CD4-positive, alpha-beta T cell treated with Interleukin-10 for 1 hour (primary cell): ENCODE data around the gene MALL.
"Not testable (repeated sequence)": the region's sequence is repeated elsewhere in the genome, so short reads cannot be mapped to it uniquely, and the experiment has no call there.

Experiments used
- DNase-seq: peaks from one replicate; pipeline ENCODE4 v3.0.0-alpha.2; 2020

The MALL gene

DNA sequence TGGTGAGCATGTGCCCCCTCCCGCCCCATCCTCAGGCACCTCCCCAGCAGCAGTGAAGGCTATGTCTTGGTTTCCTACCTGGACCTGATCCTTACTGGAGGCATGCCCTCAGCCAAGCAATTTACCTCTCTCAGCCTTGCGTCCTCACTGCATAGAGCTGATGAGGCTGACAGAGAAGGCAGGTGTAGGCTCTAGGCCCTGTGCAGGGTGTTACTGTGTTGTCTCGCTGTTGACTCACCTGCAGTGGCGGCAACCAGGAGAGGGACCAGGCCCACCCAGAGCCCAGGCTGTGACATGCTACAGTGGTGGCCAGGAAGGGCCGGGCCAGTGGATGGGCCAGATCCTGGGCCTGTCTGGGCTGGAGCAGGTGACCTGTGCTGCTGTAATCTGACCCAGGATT is 65.9 kb downstream of the MALL start:
- DNase-seq = not testable (repeated sequence)

DNA sequence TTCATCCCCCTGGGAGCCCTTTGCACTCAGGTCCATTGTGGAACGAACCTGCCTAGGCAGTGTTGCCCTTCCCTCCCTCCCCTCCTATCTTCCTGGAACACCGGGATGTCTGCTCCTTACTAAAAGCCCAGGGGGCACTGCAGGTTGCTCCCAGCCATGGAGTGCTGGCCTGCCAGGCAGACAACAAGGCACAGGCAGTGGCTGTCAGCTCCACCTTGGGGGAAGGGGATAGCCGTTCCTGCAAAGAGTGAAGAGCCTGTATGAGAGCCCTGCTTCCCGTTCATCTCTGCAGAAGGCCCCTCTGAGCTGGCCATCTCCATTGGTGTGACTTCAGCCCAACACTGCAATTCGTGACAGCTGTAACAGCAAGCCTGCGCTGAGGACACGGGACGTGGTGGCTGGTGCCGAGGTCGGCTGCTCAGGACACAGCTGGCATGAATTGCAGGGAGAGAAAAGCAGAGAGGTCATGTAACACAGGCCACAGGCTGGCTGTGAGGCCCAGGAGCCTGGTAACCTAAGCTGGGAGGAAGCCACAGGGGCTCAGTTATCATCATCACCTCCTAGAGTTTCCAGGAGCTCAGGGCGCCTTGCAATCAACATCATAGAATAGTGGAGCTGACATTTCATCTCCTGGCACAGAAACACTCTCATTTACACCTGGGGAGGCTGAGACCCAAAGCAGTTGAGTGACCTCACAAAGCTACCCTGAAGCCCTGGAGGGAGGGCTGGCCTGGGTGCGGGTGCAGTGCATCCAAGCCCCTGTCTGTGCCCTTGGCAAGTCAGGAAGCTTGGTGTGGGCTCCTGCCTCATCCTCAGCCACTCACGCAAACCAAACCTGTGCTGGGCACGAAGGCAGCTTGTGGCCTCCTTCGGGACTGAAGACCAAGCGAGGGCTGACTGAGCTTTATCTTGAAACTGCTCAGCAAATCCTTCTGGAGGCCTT is 67.1 kb downstream of the MALL start:
- not testable (repeated sequence) for DNase-seq

DNA sequence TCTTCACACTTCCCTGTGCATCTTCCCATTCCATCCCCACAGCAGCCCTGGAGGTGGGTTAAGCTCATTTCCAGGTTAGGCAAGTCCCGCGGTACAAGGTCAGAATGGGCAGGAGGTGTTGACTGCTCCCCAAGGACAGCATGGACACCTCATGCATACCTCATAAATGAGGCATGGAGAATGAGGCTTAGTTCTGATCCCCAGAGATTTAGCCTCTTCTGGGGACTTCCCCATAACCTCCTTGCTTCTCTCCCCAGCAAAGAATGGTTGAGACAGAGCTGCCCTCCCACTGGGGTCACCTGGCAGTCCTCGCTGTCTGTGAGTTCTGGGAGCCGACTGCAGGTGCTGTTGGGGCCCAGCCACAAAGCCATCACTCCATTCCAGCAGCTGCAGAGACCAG is 68.4 kb downstream of the MALL start:
- not testable (repeated sequence) for DNase-seq

DNA sequence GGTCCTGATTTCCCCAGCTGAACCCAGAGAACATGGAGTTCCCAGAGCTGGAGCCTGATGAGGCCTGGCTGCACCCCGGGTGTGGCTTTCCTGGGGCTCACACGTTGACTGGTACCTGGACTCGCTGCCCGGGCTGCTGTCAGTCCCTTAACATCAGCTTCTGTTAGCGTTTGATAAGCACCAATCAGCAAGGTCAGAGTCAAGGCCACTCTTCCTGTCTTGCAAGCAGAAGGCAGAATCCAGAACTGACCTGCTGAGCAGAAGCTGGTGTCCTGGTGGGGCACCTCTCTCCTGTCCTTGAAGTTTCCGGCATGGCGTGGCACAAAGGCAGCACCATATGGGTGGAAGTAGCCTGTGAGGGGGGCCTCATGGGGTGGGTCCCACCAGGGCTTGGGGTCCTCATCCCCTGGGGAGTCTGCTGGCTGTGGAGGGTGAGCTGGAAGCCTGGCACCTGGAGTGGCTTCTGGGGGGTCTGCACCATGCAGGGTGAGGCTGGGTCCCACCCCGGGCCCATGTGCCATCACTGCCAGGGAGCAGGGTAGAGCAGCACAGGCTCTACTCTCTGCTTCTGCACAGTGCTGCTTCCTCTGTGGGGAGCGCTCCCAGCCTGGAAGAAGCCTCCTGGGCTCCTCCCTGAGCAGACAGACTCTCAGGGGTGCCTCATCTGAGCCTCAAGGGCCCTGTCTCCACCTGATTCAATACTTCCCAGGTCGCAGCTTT is 73.5 kb downstream of the MALL start:
- DNase-seq = not testable (repeated sequence)

DNA sequence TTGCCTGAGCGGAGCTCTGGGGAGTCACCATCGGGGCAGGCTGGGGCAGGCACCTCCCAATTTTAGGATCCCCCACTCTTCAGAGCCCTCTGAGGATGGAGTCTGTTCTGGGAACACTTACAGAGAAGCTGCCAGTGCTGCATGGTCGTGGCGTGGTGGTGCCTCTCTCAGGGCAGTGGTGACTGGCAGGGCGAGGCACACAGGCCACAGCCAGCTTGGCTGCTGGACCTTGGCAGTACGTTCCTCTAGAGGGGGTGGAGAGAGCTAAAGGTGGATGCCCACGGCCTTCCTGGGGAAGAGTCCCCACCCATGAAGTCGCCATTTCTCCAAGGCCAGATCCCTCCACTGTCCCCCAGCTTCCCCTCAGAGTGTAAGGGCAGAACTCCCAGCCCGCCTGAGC is 78.3 kb downstream of the MALL start:
- not testable (repeated sequence) for DNase-seq

DNA sequence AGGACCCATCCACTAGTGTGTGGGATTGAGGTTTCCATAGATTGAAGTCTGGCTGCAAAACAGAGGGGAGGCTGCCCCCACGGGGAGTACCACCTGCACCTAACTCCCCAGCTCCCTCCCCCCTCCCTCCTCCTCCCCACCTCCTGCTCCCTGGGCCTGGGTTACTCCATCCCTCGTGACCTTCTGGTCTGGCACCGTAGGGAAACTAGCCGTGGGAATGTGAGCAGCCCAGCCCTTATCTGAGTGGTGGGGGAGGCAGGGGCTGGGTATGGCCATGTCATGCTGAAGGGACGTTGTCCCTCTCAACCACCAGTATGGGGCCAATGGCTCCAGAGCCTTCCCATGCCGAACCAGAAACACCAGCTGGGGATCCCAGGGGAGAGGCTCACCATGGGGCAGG is 80.2 kb downstream of the MALL start:
- not testable (repeated sequence) for DNase-seq

DNA sequence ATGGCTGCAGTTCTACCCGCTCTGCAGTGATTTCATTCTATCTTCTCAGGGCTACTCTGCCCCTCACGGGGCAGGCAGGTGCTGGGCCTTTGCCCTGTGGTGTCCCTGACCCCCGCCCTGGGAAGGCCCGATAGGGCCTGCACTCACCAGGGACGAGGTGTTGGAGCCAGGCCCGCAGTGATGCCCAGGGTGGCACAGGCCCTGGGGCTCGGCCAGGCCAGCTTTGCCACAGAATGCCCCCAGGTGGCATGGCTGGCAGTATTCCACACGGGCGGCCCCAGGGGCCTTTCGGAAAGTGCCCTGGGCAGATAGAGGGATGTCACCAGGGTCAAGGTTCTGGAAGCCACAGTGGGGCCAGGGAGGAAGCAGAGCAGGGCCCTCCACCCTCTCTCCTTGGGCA is 80.7 kb downstream of the MALL start:
- DNase-seq = not testable (repeated sequence)
